Non-pigmented ciliary epithelial cell (primary cell): ENCODE data around the gene REEP6.
"Not testable (repeated sequence)": the region's sequence is repeated elsewhere in the genome, so short reads cannot be mapped to it uniquely, and the experiment has no call there.

Experiments used
- DNase-seq: peaks from one replicate; pipeline ENCODE4 v3.0.0-alpha.2; 2010; ENCODE audit warnings: low read depth

The REEP6 gene

GRCh38 chr19:1490311-1491113, 469 bp upstream of the REEP6 start, which contains the start of gene PCSK4:
Gene PCSK4 (minus strand): TSS chr19:1490350. CDS start chr19:1490346, 4 bp downstream.
- DNase-seq, result peak; percentile 95

GRCh38 chr19:1491849-1492170, 829 bp downstream of the REEP6 start:
- no peak for DNase-seq

GRCh38 chr19:1492474-1493006, 1.6 kb downstream of the REEP6 start:
- no peak for DNase-seq

- no peak for DNase-seq
These were observed 3.3 kb downstream of the REEP6 start for GRCh38 chr19:1494115-1494815.

GRCh38 chr19:1495051-1495798, 4.2 kb downstream of the REEP6 start:
- no peak for DNase-seq

GRCh38 chr19:1495799-1496713, 5.1 kb downstream of the REEP6 start:
- DNase-seq, result no peak

- DNase-seq, result no peak
These were observed 6.0 kb downstream of the REEP6 start for GRCh38 chr19:1496714-1497577.

GRCh38 chr19:1497578-1498235, 6.7 kb downstream of the REEP6 start:
- DNase-seq, result no peak

GRCh38 chr19:1499231-1499630, 8.2 kb downstream of the REEP6 start:
- not testable (repeated sequence) for DNase-seq

- DNase-seq, result no peak
These were observed 10.2 kb downstream of the REEP6 start for GRCh38 chr19:1501200-1501595.

GRCh38 chr19:1502433-1503088, 11.6 kb downstream of the REEP6 start:
- DNase-seq, result no peak

- DNase-seq, result no peak
These were observed 12.3 kb downstream of the REEP6 start for GRCh38 chr19:1503089-1503924.

GRCh38 chr19:1503925-1504773, 13.2 kb downstream of the REEP6 start:
- no peak for DNase-seq

GRCh38 chr19:1505012-1505411, 14.0 kb downstream of the REEP6 start:
- no peak for DNase-seq

- no peak for DNase-seq
These were observed 15.3 kb downstream of the REEP6 start for GRCh38 chr19:1505991-1506881.

GRCh38 chr19:1507192-1507660, 16.2 kb downstream of the REEP6 start:
- DNase-seq, result no peak
